HEK293 (cell line): ENCODE data around the gene CDCA5.

ENCODE experiments used
- BCL6B ChIP-seq: fragments of 450-650 bp; formaldehyde crosslinking; IDR thresholded peaks from 2 replicates; pipeline ENCODE4 v1.5.1; 2017; ENCODE audit warnings: missing biosample characterization, missing genetic modification characterization
- HOXD13 ChIP-seq: sonication (generic); formaldehyde crosslinking; IDR thresholded peaks from 2 replicates; pipeline ENCODE4 v1.8.0; 2022; ENCODE audit warnings: missing genetic modification reagents, borderline replicate concordance
- OVOL3 ChIP-seq: fragments of 450-650 bp; formaldehyde crosslinking; IDR thresholded peaks from 2 replicates; pipeline ENCODE4 v1.5.1; 2016; ENCODE audit warnings: missing biosample characterization, missing genetic modification characterization
- PRDM1 ChIP-seq: fragments of 450-650 bp; formaldehyde crosslinking; IDR thresholded peaks from 2 replicates; pipeline ENCODE4; 2016; ENCODE audit warnings: missing biosample characterization, missing genetic modification characterization
- SP3 ChIP-seq: fragments of 450-650 bp; formaldehyde crosslinking; IDR thresholded peaks from 2 replicates; pipeline ENCODE4 v1.5.1; 2016; ENCODE audit warnings: missing biosample characterization, missing genetic modification characterization
- TRIM28 ChIP-seq: IDR thresholded peaks from 2 replicates; pipeline ENCODE4 v1.6.1; 2011; ENCODE audit warnings: low read length, control low read depth, borderline replicate concordance
- WT1 ChIP-seq: fragments of 450-650 bp; formaldehyde crosslinking; IDR thresholded peaks from 2 replicates; pipeline ENCODE4 v1.5.1; 2016; ENCODE audit warnings: missing biosample characterization, missing genetic modification characterization
- YY2 ChIP-seq: fragments of 450-650 bp; formaldehyde crosslinking; IDR thresholded peaks from 2 replicates; pipeline ENCODE4 v1.5.1; 2016; ENCODE audit warnings: missing biosample characterization, missing genetic modification characterization
- ZFP41 ChIP-seq: fragments of 450-650 bp; formaldehyde crosslinking; IDR thresholded peaks from 2 replicates; pipeline ENCODE4 v1.5.1; 2016; ENCODE audit warnings: missing biosample characterization, missing genetic modification characterization, borderline replicate concordance
- ZNF184 ChIP-seq: fragments of 450-650 bp; IDR thresholded peaks from 2 replicates; pipeline ENCODE4 v1.5.1; 2018; ENCODE audit warnings: missing biosample characterization, mild to moderate bottlenecking, missing genetic modification characterization
- ZNF24 ChIP-seq: fragments of 450-650 bp; formaldehyde crosslinking; IDR thresholded peaks from 2 replicates; pipeline ENCODE4 v1.5.1; 2016; ENCODE audit warnings: missing biosample characterization, missing genetic modification characterization
- ZNF280D ChIP-seq: fragments of 450-650 bp; formaldehyde crosslinking; IDR thresholded peaks from 2 replicates; pipeline ENCODE4 v1.5.1; 2016; ENCODE audit warnings: missing biosample characterization, missing genetic modification characterization
- ZNF501 ChIP-seq: fragments of 450-650 bp; formaldehyde crosslinking; IDR thresholded peaks from 2 replicates; pipeline ENCODE4 v1.5.1; 2016; ENCODE audit warnings: missing biosample characterization, missing genetic modification characterization
- ZNF555 ChIP-seq: fragments of 450-650 bp; formaldehyde crosslinking; conservative IDR thresholded peaks from 2 replicates; pipeline ENCODE4 v1.5.1; 2017; ENCODE audit warnings: missing biosample characterization, mild to moderate bottlenecking, missing genetic modification characterization, inconsistent platforms
- ZNF600 ChIP-seq: fragments of 450-650 bp; formaldehyde crosslinking; IDR thresholded peaks from 2 replicates; pipeline ENCODE4 v1.5.1; 2016; ENCODE audit warnings: missing biosample characterization, missing genetic modification characterization
- ZNF624 ChIP-seq: fragments of 450-650 bp; formaldehyde crosslinking; IDR thresholded peaks from 2 replicates; pipeline ENCODE4 v1.5.1; 2017; ENCODE audit warnings: missing biosample characterization, missing genetic modification characterization
- ZNF654 ChIP-seq: fragments of 450-650 bp; formaldehyde crosslinking; IDR thresholded peaks from 2 replicates; pipeline ENCODE4 v1.5.1; 2016; ENCODE audit warnings: low read depth, missing biosample characterization, missing genetic modification characterization
- ZNF692 ChIP-seq: fragments of 450-650 bp; formaldehyde crosslinking; IDR thresholded peaks from 2 replicates; pipeline ENCODE4 v1.5.1; 2016; ENCODE audit warnings: missing biosample characterization, missing genetic modification characterization
- ZNF776 ChIP-seq: fragments of 450-650 bp; formaldehyde crosslinking; IDR thresholded peaks from 2 replicates; pipeline ENCODE4 v1.5.0; 2017; ENCODE audit warnings: missing biosample characterization, missing genetic modification characterization, borderline replicate concordance
- ZNF792 ChIP-seq: fragments of 450-650 bp; formaldehyde crosslinking; IDR thresholded peaks from 2 replicates; pipeline ENCODE4 v1.5.1; 2016; ENCODE audit warnings: missing biosample characterization, missing genetic modification characterization
- ZNF830 ChIP-seq: fragments of 450-650 bp; IDR thresholded peaks from 2 replicates; pipeline ENCODE4 v1.5.0; 2018; ENCODE audit warnings: missing biosample characterization, missing genetic modification characterization, low read depth, mild to moderate bottlenecking, moderate library complexity
- ZSCAN23 ChIP-seq: fragments of 450-650 bp; formaldehyde crosslinking; IDR thresholded peaks from 2 replicates; pipeline ENCODE4 v1.5.1; 2016; ENCODE audit warnings: missing biosample characterization, missing genetic modification characterization
- ZSCAN30 ChIP-seq: fragments of 450-650 bp; IDR thresholded peaks from 2 replicates; pipeline ENCODE4 v1.5.1; 2018; ENCODE audit warnings: missing biosample characterization, mild to moderate bottlenecking, missing genetic modification characterization, moderate library complexity
- ZSCAN5A ChIP-seq: fragments of 450-650 bp; formaldehyde crosslinking; IDR thresholded peaks from 2 replicates; pipeline ENCODE4 v1.5.1; 2016; ENCODE audit warnings: missing biosample characterization, missing genetic modification characterization
- TF ChIP-seq, protein P1 (sequence below): fragments of 450-650 bp; formaldehyde crosslinking; IDR thresholded peaks from 2 replicates; pipeline ENCODE4 v1.5.1; 2016; ENCODE audit warnings: missing biosample characterization, missing genetic modification characterization
- TF ChIP-seq, protein P2 (sequence below): fragments of 450-650 bp; formaldehyde crosslinking; IDR thresholded peaks from 2 replicates; pipeline ENCODE4 v1.5.1; 2017; ENCODE audit warnings: missing biosample characterization, missing genetic modification characterization
- TF ChIP-seq, protein P3 (sequence below): fragments of 450-650 bp; IDR thresholded peaks from 2 replicates; pipeline ENCODE4 v1.5.1; 2018; ENCODE audit warnings: missing biosample characterization, mild to moderate bottlenecking, missing genetic modification characterization

CDCA5 gene

DNA sequence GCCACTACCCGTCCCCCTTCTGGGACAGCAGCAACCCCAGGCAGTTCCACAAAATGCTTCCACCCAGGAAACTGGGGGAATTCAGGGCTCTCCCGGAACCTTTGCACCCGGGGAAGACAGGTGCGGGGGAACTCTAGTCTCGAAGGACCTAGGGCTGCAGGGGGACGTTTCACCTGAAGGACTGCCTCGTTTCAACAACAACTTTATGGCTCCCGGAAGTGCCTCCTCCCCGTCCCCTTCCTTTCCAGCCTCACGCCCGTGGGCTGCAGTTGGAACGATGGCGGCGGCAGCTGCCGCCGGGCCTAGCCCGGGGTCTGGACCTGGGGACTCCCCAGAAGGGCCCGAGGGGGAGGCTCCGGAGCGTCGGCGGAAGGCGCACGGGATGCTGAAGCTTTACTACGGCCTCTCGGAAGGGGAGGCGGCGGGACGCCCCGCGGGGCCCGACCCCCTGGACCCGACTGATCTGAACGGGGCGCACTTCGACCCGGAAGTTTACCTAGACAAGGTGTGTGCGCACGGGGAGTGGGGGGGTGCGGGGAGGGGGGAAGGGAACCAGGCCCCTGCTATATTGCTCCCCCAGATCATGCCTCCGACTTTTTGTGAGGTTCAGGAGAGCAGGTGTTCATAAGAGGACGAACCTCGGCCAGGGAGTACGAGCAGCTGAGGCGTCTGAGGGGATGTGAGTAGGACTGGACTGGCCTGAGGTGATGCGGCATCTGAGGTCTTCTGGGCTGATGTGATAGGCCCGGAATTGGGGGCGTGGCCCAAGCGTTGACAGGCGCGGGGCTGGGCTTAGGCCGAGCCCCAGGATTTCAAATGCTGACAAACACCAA is 12.3 kb upstream of the CDCA5 start, which contains the start of gene VPS51 (continued):
- TF ChIP-seq OVOL3, result peak; percentile 95
- peak; percentile 71 for TF ChIP-seq ZNF692
- TF ChIP-seq ZNF555 (tag by site-specific recombination), result no peak
- peak; percentile 92 for TF ChIP-seq ZSCAN5A
- TF ChIP-seq HOXD13 (CRISPR knock-in tag), result 0 out of 2 replicates have a peak, but pooled peaks have one; percentile 68
- TF ChIP-seq ZSCAN30 (tag by site-specific recombination), result peak; percentile 99
- no peak for TF ChIP-seq ZNF776
- TF ChIP-seq ZNF24 (tag by site-specific recombination), result peak; percentile 90
- TF ChIP-seq TRIM28, result peak; percentile 39; the same call in 1 of the 2 replicates
- TF ChIP-seq ZSCAN23 (tag by site-specific recombination), result peak; percentile 96
- TF ChIP-seq ZNF600 (tag by site-specific recombination), result peak; percentile 43; the same call in 1 of the 2 replicates
- TF ChIP-seq ZNF830 (tag by site-specific recombination), result no peak
- TF ChIP-seq, protein P1, sequence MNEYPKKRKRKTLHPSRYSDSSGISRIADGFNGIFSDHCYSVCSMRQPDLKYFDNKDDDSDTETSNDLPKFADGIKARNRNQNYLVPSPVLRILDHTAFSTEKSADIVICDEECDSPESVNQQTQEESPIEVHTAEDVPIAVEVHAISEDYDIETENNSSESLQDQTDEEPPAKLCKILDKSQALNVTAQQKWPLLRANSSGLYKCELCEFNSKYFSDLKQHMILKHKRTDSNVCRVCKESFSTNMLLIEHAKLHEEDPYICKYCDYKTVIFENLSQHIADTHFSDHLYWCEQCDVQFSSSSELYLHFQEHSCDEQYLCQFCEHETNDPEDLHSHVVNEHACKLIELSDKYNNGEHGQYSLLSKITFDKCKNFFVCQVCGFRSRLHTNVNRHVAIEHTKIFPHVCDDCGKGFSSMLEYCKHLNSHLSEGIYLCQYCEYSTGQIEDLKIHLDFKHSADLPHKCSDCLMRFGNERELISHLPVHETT (tag by site-specific recombination), result peak; percentile 100
- peak; percentile 14; the same call in 1 of the 2 replicates for TF ChIP-seq ZNF654
- TF ChIP-seq ZFP41 (tag by site-specific recombination), result no peak
- 0 out of 2 replicates have a peak, but pooled peaks have one; percentile 44 for TF ChIP-seq ZNF280D (tag by site-specific recombination)
- TF ChIP-seq, protein P2, sequence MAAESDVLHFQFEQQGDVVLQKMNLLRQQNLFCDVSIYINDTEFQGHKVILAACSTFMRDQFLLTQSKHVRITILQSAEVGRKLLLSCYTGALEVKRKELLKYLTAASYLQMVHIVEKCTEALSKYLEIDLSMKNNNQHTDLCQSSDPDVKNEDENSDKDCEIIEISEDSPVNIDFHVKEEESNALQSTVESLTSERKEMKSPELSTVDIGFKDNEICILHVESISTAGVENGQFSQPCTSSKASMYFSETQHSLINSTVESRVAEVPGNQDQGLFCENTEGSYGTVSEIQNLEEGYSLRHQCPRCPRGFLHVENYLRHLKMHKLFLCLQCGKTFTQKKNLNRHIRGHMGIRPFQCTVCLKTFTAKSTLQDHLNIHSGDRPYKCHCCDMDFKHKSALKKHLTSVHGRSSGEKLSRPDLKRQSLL (tag by site-specific recombination), result peak; percentile 77
- 0 out of 2 replicates have a peak, but pooled peaks have one; percentile 63 for TF ChIP-seq ZNF624 (tag by site-specific recombination)
- TF ChIP-seq, protein P3, sequence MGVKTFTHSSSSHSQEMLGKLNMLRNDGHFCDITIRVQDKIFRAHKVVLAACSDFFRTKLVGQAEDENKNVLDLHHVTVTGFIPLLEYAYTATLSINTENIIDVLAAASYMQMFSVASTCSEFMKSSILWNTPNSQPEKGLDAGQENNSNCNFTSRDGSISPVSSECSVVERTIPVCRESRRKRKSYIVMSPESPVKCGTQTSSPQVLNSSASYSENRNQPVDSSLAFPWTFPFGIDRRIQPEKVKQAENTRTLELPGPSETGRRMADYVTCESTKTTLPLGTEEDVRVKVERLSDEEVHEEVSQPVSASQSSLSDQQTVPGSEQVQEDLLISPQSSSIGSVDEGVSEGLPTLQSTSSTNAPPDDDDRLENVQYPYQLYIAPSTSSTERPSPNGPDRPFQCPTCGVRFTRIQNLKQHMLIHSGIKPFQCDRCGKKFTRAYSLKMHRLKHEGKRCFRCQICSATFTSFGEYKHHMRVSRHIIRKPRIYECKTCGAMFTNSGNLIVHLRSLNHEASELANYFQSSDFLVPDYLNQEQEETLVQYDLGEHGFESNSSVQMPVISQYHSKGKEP, result peak; percentile 90
- TF ChIP-seq ZNF792 (tag by site-specific recombination), result 0 out of 2 replicates have a peak, but pooled peaks have one; percentile 33
- peak; percentile 76 for TF ChIP-seq WT1 (tag by site-specific recombination)
- TF ChIP-seq YY2 (tag by site-specific recombination), result peak; percentile 93
- peak; percentile 92 for TF ChIP-seq ZNF501 (tag by site-specific recombination)
- peak; percentile 78 for TF ChIP-seq SP3 (tag by site-specific recombination)
- TF ChIP-seq PRDM1 (tag by site-specific recombination), result no peak
- no peak for TF ChIP-seq BCL6B (tag by site-specific recombination)
- TF ChIP-seq ZNF184 (tag by site-specific recombination), result peak; percentile 72; the same call in 1 of the 2 replicates
